Measurements from ENCODE around the gene POLD2.

Gene POLD2

DNA sequence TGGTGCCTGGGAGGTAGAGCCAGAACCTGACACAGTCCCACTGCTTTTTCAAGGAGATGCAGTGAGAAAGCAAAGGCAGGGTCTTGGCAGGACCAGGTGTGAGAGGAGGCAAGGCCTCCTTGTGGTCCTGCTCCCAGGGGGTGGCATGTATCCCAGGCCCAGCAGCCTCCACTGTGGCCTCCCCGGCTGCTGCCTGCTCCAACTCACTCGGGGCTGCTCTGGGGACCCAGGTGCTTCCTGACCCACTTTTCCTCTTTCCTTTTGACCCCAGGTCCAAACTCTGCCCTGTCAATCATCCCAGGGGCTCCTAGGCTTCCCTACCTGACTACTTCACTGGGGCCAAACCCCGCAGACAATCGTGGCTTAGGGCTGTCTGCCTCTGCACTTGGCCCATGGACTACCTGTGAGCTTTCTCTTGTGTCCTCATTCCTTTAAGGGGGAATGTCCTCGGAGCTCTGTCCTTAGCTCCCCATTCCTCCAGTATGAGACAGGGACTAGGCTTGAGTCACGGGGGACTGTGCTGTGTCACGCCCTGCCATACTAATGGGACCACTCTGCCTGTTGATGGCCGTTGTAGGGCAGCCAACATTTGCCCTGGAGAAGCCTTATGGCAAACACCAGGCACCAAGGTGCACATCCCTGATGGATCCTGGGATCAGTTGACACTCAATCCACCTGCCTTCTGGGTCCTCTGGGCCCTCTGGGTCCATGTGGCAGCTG lies 20.3 kb downstream of the POLD2 start:
- no peak for DNase-seq (ENCODE audit: low spot score)

DNA sequence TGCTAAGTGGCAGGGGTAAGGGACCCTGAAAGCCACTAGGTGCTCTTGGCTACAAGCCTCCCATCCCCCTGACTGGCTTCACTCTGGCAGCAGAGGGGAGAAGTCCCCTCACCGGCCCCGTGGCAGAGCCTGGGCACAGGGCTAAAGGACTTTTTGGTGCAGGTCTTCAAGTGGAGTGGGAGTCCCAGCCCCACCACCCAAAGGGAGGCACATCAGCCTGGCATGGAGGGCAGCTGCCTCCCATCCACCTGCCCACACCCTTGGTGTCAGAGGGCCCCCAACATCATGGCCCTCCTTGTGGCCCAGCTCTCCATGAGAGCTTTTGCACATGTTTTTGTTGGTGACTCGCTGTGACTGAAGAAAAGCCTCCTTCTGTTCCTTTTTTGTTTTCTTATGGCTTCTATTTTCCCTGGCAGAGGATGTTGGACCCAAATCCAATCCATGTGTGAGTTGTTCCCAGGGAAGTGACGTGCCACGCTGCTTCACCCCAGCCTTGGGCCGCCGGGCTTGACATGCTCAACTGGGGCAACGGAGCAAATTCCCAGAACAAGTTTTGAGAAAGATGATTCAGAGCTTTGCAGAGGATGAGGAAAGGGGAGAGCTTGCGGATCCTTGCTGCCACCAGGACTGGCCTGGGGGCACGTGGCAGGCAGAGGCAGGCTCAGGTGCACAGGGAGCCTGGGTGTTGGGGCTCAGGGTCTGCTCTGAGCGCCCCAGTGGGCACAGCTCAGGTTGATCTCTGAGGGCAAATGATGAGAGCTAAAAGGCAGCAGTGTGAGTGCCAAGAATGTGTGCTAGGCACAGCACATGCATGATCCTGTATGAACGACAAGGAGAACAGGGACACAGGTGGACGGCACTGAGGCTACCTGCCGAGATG lies 21.1 kb downstream of the POLD2 start:
- no peak for DNase-seq (ENCODE audit: low spot score)

DNA sequence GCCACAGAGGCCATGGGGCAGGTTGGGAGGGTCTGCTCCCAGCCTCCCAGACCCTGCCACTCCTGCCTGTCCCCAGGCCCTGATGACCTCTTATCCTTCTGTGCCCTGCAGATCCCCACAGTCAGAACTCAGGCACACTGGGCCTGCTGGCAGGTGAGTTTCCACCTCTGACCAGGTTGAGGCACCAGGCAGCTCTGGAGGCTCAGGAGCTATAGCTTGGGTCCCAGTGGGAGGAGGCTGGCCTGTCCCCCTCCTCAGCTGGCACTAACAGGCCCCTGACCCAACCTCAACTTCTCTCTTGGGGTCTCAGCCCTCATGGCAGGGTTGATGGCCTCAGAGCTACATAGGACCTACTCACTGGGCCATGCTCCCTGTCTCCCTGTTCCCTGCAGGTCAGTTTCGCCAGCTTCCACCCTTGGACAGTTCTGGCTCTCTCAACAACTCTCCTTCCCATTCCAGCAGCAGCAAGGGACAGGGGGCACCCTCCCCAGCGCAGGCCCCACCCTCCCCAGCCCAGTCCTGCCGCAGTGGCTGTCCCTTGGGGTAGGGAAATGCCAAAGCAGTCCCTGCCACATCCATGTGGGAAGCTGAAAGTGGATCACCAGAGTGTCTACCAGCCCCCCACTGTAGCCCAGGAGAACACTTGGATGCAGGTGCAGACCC lies 21.9 kb downstream of the POLD2 start:
- DNase-seq (ENCODE audit: low spot score) = no peak

DNA sequence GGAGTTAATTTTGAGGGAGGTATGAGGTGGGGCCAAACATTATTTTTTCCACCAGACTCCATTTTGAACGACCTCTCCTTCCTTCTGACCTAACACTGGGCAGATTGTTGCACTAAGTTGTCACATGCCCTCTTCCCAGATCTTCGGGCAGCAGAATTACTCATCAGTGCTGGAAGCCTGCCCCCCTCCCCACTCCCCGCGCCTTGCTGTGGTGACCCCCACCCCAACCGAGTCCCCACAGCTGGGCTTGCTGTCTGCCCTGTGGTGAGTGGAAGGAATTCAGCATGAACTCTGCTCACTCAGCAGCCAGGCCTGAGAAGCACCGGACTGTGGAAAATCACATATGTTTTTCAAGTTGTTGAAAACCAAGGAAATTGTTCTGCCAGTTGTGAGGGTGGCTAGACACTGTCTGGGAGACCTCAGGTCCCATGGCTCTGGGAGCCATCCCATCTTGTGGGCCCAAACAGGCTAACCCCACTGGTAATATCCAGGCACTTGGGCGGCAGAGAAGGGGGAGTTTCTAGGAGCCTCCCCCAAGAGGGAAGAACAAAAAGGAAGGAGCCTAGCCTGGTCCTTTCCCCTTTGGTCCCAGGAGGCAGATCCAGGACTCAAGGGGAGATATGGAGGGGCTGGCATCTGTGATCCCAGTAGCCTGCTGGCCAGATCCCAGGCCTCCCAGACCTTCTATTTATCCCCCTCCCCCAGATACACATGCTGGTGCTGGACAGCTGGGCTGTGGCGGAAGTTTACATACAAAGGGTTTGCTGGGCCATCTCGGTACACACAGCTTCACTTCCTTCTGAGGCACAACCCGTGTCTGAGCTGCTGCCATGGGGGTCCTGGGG lies 22.7 kb downstream of the POLD2 start:
- no peak for DNase-seq (ENCODE audit: low spot score)

DNA sequence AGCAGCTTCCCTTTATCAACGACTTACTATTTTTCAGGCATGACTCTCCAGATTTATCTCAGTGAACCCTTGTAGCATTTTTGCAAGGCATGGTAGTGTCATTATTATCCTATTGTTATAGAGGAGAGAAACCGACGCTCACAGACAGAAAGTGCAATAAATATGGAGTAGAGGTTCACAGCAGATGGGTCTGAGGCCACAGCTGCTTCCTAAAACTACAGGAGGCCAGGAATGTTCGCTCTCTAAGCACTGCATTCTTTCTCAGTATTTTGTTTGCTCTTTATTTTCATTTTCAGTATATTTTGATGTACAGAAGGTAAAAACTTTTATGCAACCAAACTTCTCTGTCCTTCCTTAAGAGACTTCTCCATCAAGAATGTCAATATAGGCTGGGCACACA lies 23.7 kb downstream of the POLD2 start:
- no peak for DNase-seq (ENCODE audit: low spot score)

DNA sequence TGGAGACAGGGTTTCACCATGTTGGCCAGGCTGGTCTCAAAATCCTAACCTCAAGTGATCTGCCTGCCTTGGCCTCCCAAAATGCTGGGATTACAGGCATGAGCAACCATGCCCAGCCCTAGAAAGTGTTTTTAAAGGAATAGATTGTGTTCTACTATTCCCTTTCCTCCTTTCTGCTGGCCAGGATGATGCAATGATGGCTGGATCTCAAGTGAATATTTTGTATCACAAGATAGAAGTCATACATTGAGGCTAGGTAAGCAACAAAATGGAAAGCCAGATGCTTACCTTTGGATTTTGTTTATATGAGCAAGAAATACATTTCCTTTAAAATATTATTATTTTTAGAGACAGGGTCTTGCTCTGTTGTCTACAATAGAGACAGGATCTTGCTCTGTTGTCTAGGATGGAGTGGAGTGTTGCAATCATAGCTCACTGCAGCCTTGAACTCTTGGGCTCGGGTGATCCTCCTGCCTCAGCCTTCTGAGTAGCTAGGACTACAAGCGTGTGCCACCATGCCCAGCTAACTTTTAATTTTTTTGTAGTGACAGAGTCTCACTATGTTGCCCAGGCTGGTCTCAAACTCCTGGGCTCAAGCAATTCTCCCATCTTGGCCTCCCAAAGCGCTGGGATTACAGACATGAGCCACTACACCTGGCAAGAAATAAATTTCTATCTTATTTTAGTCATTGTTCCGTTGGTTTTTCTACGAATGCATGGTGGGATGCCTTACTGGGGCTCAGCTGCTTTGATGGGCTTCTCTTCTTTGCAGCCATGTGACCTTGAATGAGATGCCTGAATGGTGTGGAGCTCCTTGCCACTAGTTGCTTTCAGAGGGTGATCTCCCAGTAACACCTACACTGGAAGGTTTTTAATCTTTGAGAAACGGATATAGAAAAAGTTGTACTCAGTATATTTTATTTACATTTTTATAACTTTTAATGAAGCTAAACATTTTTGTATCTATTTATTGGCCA lies 25.0 kb downstream of the POLD2 start:
- DNase-seq (ENCODE audit: low spot score) = no peak

DNA sequence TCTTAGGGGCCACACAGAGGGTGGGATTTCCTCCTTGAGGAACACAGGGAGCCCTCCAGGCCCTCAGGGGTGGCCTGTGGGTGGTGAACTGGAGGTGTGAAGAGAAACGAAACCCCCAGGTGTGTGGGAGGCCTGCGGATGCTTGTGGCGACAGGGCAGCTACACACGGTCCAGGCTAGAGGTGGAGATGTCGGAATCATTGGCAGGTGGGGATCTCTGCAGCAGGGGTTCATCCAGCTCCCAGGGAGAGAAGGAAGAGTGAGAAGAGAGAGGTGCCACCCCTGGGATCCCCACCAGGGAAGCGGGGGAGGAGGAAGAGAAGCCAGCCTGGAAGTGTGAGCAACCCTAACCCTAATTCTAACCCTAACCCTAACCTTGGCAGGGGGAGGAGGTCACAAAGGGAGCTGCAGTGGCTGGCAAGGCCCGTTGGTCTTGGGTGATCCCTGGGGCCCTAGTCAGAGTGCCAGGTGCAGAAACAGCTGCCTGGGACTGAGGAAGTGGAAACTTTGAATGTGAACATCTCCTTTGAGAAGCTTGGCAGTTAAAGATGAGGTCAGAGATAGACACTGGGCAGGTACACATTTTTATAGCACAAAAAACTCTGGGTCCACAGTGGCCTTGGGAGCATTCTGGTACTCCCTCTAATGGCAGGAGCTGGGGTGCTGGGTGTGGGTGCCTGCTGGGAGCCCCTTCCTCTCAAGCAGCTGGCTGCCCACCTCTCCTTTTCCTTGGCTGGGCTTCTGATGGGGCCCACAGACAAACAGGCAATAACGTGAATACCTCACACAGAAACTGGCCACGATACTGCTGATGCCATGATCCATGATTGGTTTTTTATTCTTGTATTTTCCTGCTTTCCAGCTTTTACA lies 26.1 kb downstream of the POLD2 start:
- no peak for DNase-seq (ENCODE audit: low spot score)

DNA sequence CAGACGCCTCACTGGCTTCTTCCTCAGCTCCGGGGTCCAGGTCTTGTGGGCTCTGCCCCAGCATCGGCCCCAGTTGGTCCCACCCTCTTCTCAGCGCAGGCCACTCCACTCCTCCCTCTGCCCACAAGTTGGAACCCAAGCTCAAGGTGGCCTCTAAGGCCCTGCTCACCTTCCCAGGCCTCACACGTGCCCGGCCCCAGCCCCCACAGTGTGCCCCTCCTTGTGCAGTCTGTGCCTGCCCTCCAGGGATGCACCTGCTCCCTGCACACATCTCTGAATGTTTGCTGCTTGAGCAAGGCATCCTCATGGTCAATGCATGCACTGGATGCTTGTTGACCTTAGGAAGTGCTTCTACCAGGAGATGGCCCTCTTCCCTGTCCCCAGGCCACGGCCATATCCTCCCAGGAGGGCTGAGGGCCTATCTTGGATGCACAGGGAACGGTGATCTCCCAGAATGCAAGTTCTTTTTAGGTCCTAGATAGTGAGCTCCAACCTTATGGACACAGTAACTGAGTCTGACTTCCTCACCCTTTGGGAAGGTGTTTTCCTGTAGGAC lies 26.9 kb downstream of the POLD2 start:
- no peak for DNase-seq (ENCODE audit: low spot score)

DNA sequence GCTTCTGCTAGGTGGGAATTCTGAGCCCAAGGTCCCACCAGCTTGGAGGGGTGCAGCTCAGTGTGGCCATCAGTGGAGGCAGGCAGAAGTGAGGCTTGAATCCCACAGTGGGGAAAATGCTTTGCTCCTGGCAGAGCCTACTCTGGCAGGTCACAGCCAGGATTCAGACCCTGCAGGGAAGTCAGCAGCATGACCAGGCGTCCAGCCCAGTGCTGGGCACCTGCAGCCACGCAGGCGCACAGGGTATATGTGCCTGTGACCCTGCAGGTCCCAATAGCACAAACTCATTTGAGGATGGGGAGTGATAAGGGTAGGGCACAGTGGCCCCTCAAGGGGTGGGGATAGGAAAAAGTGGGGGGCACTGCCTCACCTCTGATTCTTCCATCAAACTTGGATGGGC lies 27.6 kb downstream of the POLD2 start:
- no peak for DNase-seq (ENCODE audit: low spot score)

DNA sequence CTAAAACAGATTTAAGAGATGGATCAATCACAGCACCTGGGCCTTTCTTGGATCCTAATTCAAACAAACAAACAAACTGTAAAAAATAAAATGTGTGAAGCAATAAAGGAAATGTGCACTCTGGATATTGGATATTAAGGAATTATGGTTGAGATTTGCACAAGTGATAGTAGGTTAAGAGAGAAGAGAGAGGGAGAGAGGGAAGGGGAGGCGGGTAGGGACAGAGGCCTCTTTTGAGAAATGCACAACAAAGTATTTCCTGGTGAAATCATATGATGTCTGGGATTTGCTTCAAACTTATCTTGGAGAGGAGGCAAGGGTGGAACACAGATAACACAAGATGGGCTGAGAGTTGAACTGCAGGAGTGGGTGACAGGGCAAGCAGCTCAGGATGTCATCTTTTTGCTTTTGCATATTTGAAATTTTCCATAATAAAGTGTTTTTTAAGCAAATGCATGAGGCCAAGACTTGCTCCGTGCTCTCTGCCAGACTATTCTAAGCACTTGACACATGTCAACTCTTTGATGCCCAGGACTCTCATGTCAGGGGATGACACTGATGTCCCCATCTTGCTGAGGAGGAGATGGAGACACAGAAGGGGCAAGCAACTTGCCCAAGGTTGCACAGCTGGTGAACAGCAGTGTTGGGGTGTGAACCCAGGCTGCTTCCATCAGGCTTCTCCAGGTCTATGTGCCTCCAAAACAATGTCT lies 28.3 kb downstream of the POLD2 start:
- no peak for DNase-seq (ENCODE audit: low spot score)

DNA sequence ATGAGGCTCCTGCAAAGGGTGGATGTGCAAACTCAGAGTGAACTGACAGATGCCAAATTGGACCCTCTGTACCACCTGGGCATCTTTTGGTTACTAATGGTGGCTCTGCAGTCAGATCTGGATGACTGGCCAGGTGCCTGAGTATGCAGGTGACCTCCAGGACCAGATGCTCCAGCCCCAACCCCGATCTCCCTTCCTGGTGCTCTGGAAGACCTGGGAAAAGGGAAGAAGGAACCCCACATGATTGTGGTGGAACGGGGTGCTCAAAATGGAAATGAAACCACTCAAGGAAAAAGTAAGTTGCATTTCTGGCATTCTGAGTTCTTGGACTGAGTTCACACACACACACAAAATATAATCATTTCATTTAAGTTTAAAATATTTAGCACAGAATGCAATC lies 29.0 kb downstream of the POLD2 start:
- DNase-seq (ENCODE audit: low spot score) = no peak

DNA sequence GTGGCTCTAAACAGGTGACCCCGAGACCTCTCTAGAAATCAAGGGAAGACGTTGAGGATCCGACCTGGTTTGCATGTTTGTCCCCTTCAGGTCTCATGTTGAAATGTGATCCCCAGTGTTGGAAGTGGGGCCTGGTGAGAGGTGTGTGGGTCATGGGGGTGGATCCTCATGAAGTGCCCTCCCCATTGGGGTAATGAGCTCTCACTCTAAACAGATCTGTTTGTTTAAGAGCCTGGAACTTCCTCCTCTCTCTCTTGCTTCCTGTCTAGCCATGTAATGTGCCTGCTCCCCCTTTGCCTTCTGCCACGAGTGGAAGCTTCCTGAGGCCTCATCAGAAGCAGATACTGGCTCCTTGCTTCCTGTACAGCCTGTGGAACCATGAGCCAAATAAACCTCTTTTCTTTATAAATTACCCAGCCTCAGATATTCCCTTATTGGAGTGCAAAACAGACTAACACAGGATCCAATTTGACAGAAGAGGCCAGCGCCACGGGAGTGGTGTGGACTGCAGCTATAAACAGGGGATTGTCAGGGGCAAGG lies 30.2 kb downstream of the POLD2 start:
- no peak for DNase-seq (ENCODE audit: low spot score)

DNA sequence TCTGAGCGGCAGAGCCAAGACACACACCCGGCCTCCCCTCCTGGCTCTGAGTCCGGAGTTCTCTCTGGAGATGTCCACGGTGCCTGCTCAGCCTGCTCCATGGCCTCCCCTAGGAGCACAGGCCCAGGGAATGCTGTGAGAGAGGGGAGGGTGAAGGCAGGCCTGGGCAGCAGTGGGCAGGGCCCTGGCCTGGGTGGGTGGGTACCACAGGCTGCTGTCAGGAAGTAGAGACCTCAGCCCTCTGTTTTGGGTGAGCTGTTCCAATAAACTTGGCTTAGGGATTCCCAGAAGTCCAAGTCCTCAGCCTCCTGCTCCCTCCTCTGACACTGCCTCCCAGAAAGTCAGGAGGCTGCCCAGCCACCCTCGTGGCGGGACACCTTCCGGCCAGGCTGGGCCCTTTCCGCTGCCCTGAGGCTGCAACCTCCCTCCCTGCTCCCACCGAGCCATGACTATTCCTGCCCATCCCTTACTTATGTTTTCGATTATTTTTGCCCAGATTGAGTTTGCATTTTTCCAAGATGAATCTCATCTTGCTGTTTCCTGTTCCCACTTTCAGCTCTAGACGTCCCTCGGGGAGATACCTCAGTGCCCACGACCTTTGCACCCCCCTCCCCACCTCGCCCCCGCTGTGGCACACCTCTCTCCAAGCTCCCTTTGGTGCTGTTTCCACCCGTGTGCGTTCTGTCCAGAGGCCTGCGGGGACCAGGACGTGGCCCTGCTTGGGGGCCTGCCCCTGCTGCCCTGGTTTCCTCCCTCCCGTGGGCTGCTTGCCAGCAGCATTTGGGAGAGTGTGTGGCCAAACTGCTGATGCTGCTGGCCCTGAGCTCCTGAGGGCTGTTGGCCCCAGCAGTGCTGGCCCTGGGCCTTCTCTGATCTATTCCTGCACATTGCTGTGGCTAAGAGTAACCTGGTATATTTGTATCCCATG lies 35.2 kb downstream of the POLD2 start:
- DNase-seq (ENCODE audit: low spot score) = no peak

DNA sequence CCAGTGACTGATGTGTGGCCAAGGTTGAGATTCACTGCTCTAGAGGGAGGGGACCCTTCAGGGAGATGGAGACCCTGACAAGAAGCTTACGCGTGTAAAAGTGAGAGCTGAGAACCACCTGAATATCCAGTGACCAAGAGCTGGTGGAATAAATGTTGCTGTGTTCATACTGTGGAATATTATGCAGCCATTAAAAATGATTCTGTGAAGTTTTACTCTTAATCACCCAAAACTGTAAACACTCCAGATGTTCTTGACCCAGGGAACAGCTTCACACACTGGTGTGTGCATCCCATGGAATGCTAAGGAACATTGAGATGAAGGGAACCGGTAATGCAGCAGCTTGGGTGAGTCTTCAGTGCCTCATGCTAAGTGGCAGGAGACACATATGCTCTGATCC lies 36.7 kb downstream of the POLD2 start:
- no peak for DNase-seq (ENCODE audit: low spot score)

DNA sequence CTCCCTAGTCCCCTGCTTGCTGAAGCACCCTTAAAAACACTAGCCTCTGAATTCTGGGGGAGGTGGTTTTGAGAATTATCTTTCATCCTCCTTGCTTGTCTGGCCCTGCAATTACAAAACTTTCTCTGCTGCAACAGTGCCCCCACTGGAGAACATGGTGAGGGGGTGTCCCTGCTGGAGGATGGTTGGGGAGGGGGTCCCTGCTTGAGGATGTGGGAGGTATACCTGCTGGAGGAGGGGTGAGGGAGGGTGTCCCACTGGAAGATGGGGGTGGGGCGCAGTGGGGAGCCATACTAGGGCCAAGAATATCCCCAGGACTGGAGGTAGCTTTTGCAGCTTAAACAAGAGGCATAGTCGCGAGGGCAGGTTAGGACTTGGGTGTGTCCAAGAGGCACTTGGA lies 37.8 kb downstream of the POLD2 start:
- DNase-seq (ENCODE audit: low spot score) = no peak

DNA sequence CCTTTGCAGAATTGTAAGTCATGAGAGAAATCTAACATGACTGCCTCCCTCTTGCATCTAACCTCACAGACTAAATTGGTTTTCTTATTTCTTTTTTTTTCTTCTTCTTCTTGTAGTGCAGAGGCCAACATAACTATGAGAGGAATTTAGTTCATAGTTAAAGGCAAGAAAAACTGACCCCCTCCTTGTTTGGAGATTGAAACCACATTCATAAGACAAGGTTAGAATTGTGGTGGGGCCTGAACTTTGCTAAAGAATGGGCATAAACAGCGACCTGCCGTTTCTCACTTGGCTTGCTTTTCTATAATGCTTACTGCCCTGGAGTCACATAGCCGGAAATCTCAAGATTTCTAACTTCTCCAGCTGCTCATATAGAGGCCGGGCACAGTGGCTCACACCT lies 38.6 kb downstream of the POLD2 start:
- no peak for DNase-seq (ENCODE audit: low spot score)

DNA sequence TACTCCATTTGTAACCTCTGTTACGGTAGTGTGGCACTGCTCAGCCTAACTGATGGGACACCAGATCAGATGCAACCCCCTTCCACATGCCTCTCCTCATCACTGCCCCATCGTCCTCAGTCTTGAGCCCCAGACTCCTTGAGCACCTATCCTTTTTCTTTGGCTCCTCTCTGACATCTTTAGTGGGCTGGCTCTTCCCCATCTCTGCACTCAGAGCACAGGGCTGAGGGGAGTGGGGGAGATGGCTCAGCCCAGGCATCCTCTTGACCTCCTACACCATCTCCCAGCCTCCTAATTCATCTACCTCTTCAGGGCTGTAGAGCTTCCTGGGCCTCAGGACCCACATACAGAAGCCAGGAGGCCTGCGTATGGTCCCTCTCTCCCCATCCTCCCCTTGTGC lies 39.6 kb downstream of the POLD2 start:
- no peak for DNase-seq (ENCODE audit: low spot score)
